LNCaP clone FGC (cell line): ENCODE data around the gene RAB25.

Experiments used
- DNase-seq: peaks from one replicate; pipeline ENCODE4 v3.0.0-alpha.2; 2011; ENCODE audit warnings: low read depth
- H3K4me3 ChIP-seq: 2 replicates; pipeline ENCODE4 v1.5.1; 2011; ENCODE audit warnings: mild to moderate bottlenecking, low read depth, low read length, control low read depth
- TF ChIP-seq, protein P1 (sequence below): IDR thresholded peaks from 2 replicates; pipeline ENCODE4 v1.5.1; 2012; ENCODE audit warnings: mild to moderate bottlenecking; ENCODE audit not compliant: control insufficient read depth, insufficient read depth; ENCODE audit errors: extremely low read depth

RAB25 gene

DNA sequence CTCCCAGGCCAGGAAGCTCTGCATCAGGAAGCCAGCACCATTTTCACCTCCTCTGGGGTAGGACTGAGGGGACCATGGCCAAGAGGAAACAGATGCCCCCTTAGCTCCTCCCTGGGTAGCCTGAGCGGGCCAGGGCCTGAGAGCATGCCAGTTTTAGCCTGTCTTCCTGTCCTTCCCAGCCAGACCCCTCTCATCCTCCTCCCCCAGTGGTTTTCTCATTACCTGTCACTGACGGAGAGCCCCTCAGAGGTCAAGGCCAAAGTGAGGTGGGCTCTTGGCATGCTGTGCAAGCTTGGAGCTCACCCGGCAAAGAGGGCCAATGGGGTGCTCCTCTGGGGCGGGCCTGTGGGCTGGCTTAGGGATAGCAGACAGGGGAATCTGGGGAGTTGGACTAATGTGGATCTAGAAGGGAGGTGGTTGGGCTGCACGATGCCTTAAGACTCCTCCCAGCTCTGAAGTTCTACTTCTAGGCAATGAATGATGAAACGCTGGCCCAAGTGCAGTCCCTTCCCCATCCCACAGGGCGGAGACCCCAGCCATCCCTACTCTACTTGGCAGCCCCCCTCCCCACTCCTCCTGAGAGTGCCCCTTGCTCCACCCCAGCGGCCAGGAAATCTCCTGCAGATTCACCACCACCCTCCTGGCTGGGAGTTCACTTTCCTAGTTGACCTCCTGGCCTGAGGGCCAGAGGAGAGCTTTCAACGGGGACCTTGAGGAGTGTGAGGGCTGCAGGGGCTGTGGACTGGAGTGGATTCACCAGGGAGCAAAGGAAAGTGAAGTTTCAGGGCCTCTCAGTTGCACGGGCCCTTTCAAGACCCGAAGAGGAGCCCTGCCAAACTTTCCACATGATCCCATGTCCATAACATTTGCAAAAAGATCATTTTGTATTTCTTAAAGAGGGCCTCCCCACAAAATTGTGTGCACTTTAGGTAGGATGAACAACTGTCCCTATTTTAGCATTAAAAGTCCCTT lies 44.2 kb downstream of the RAB25 start:
- TF ChIP-seq, protein P1, sequence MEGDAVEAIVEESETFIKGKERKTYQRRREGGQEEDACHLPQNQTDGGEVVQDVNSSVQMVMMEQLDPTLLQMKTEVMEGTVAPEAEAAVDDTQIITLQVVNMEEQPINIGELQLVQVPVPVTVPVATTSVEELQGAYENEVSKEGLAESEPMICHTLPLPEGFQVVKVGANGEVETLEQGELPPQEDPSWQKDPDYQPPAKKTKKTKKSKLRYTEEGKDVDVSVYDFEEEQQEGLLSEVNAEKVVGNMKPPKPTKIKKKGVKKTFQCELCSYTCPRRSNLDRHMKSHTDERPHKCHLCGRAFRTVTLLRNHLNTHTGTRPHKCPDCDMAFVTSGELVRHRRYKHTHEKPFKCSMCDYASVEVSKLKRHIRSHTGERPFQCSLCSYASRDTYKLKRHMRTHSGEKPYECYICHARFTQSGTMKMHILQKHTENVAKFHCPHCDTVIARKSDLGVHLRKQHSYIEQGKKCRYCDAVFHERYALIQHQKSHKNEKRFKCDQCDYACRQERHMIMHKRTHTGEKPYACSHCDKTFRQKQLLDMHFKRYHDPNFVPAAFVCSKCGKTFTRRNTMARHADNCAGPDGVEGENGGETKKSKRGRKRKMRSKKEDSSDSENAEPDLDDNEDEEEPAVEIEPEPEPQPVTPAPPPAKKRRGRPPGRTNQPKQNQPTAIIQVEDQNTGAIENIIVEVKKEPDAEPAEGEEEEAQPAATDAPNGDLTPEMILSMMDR = no peak
- H3K4me3 ChIP-seq = no peak overlapping the region
- no peak for DNase-seq

DNA sequence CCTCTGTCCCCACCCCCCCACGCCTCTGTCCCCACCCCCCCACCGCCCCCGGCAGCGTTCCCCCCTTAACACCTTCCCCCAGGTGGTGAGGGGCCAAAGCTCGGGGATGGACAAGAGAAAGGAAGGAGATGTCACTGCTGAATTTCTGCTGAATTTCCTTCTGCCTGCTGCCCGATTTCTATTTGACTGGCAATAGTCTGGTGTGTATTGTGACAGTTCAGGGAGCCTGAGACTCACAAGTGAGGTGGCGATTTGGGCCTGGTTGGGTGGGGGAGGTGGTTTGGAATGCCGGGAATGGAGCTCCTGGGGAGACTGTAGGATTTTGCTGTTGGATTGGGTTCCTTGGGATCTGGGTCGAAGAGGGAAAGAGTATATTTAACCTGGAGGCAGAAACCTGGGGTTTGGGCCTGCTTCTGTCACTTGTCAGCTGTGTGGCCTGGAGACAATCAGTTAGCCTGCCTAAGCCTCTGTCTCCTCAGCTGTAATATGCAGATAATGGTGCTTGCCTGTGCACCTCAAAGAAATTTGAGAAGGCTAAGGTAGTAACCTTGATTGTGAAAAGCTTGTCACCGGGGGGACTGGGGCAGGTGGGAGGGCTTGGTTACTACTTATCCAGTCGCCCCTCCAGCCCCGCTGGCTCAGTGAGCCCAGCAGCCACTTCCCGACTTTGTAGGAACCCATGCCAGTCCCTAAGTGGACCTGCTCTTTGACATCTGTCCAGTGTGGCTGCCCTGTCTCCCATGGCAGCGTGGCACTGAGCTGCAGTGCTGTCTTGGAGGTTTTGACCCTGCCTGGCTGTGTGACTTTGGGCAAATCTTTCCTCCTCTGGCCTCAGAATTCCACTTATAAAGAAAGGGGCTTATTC lies 45.9 kb downstream of the RAB25 start:
- no peak for DNase-seq

DNA sequence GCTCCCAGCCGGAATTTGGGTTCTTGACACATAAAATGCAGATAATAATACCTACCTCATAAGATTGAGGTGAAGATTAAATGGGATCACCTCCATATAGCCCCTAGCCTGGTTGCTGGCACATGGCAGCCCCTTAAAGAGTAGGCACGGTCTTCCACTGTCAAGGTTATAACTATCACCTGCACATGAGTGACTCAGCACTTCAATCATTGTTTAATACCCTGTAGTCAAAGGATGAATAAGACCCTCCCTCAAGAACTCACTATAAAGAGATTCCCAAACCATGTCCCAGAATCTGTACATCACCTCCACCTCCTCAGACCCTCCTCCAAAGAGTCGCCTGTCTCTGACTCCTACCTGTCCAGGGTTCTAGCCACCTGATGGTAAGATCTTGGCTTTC lies 47.1 kb downstream of the RAB25 start:
- TF ChIP-seq, protein P1 = no peak
- H3K4me3 ChIP-seq = no peak overlapping the region
- DNase-seq = no peak

More for the DNA sequence above, 45.9 kb downstream of the RAB25 start:
- H3K4me3 ChIP-seq = no peak overlapping the region
- TF ChIP-seq, protein P1 = no peak

DNA sequence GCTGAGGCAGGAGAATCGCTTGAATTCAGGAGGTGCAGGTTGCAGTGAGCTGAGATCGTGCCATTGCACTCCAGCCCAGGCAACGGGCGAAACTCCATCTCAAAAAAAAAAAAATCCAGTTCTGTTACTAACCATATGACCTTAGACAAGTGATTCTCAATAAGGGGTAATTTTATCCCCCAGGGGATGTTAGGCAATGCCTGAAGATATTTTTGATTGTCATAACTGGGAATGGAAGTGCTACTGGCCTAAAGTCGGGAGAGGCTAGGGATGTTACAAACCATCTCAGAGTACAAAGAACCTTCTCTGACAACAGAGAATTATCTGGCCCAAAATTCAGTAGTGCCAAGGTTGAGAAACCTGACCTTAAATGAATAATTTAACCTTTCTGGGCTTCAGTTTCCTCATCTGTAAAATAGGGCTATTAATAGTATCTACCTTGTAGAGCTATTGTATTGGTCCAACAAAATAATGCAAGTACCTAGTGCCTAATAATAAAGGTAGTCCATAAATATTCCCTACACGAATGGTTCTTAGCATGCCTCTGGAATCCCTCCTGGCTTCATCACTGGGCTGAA lies 47.8 kb downstream of the RAB25 start:
- H3K4me3 ChIP-seq = no peak overlapping the region
- no peak for DNase-seq
- TF ChIP-seq, protein P1 = no peak

DNA sequence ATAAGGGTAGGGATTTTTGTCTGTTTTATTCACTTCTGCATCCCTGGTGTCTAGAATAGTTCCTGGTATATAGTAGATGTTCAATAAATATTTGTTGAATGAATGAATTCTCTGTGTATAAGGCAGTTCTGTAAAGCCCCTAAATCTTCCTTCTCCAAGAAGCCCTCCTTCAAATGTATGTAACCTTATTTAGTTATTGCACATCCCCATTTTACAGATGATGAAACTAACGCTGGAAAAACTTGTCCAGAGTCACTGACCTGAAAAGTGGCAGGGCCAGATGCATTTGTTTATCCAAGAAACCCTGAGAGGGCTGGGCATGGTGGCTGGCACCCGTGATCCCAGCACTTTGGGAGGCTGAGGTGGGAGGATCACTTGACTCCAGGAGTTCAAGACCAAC lies 49.3 kb downstream of the RAB25 start:
- no peak for DNase-seq
- TF ChIP-seq, protein P1 = no peak
- H3K4me3 ChIP-seq = no peak overlapping the region

DNA sequence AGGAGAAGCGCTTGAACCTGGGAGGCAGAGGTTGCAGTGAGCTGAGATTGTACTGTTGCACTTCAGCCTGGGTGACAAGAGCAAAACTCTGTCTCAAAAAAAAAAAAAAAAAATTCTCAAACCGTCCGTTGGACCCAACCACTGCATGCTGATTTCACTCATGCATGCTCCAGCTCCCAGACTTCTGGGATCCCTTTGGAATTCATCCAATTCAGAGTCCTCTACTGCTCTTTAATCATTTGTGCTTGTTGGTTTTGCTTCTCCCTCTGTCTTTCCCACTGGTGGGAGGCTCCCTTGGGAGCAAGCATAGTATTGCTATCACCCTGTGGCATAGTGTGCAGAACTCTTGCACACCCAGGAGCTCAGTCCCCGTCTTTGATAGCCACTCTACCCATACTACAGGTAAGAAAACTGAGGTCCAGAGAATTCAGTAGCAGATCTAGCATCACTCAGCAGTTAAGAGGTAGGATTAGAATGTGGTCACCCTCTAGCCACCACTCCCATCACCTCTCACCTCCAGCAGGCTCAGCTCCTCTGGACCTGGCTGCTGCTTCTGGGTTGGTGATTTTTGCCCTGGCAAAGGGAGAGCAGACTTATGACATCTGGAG lies 50.5 kb downstream of the RAB25 start:
- no peak overlapping the region for H3K4me3 ChIP-seq
- TF ChIP-seq, protein P1 = no peak
- DNase-seq = no peak
